SK-N-SH treated with all-trans-retinoic acid at 6 μM for 48 hours (cell line): ENCODE measurements around the gene FAR1.

Experiments used
- ATAC-seq: fragments of 200-7000 bp; cut with Tn5 transposase; 3 replicates; pipeline ENCODE4 v1.9.1; 2020; ENCODE audit warnings: mild to moderate bottlenecking, moderate library complexity
- CSDC2 ChIP-seq: fragments of 250-450 bp; sonication (Bioruptor Pico); IDR thresholded peaks from 2 replicates; pipeline ENCODE4 v1.5.0; 2020; ENCODE audit warnings: mild to moderate bottlenecking, moderate library complexity
- CSRNP3 ChIP-seq: fragments of 250-450 bp; sonication (Bioruptor Pico); IDR thresholded peaks from 2 replicates; pipeline ENCODE4 v1.5.1; 2021; ENCODE audit warnings: mild to moderate bottlenecking, moderate library complexity
- ISL1 ChIP-seq: fragments of 250-450 bp; sonication (Bioruptor Pico); IDR thresholded peaks from 2 replicates; pipeline ENCODE4 v2.1.2; 2022; ENCODE audit warnings: mild to moderate bottlenecking, moderate library complexity
- OSR1 ChIP-seq: fragments of 250-450 bp; sonication (Bioruptor Pico); IDR thresholded peaks from 2 replicates; pipeline ENCODE4 v1.8.0; 2022; ENCODE audit warnings: moderate library complexity, mild to moderate bottlenecking, inconsistent platforms
- TF ChIP-seq, protein P1 (sequence below): fragments of 250-450 bp; sonication (Bioruptor Pico); IDR thresholded peaks from 2 replicates; pipeline ENCODE4 v1.5.1; 2020; ENCODE audit warnings: low read depth, mild to moderate bottlenecking, moderate library complexity

The FAR1 gene

DNA sequence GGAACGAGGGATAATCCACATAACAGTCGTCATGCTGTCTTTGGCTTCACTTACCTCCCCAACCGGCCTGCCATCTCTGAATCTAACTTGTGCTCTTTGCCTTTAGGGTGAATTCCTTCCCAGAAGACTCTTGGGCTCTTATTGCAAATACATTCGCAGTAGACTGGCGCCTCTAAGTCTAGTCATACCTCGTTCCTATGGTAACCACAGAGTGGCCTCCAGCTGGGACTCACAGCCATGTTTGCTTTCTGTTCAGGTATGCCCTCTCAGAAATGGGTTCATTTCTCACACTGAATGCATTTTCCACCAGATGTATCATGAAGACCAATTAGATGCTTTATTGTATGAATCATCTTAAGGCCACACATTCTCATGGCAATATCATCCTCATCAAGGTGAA lies 112.7 kb downstream of the FAR1 start:
- ATAC-seq: no peak
- no peak for TF ChIP-seq CSDC2 (CRISPR knock-in tag)
- TF ChIP-seq, protein P1, sequence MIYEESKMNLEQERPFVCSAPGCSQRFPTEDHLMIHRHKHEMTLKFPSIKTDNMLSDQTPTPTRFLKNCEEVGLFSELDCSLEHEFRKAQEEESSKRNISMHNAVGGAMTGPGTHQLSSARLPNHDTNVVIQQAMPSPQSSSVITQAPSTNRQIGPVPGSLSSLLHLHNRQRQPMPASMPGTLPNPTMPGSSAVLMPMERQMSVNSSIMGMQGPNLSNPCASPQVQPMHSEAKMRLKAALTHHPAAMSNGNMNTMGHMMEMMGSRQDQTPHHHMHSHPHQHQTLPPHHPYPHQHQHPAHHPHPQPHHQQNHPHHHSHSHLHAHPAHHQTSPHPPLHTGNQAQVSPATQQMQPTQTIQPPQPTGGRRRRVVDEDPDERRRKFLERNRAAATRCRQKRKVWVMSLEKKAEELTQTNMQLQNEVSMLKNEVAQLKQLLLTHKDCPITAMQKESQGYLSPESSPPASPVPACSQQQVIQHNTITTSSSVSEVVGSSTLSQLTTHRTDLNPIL (CRISPR knock-in tag): no peak
- TF ChIP-seq ISL1 (CRISPR knock-in tag): no peak
- no peak for TF ChIP-seq OSR1 (CRISPR knock-in tag)
- no peak for TF ChIP-seq CSRNP3
- TF ChIP-seq, all 23 proteins: peak for 0
